Activated T-cell treated with anti-CD3 and anti-CD28 coated beads, Interleukin-2, amount 50 U/mL, for 4 hours (primary cell): ENCODE measurements around the gene ISOC2. TPM values are rescaled to one million over a fixed set of nuclear protein-coding genes. Genes with fewer than 3 reads are reported as not detected.

Source experiments
- ATAC-seq, 2 donors: fragments of 200-7000 bp; cut with Tn5 transposase; one replicate each; pipeline ENCODE4 v1.10.0; 2021
- DNase-seq: peaks from one replicate; pipeline ENCODE4 v3.0.0-alpha.2; 2020
- H3K27me3 Mint-ChIP-seq: one replicate; pipeline ENCODE4 v1.8.0; 2021; ENCODE audit warnings: low read depth, mixed read lengths
- H3K36me3 Mint-ChIP-seq: one replicate; pipeline ENCODE4 v1.8.0; 2022; ENCODE audit warnings: mixed read lengths; ENCODE audit not compliant: insufficient read depth
- H3K4me1 Mint-ChIP-seq: one replicate; pipeline ENCODE4 v1.8.0; 2021; ENCODE audit warnings: low read depth, mixed read lengths
- H3K4me3 Mint-ChIP-seq: one replicate; pipeline ENCODE4 v1.8.0; 2021; ENCODE audit warnings: mild to moderate bottlenecking, moderate library complexity, mixed read lengths
- H3K9me3 Mint-ChIP-seq: one replicate; pipeline ENCODE4 v1.8.0; 2021; ENCODE audit warnings: mixed read lengths
- total RNA-seq, 3 donors: library from RNA; stranded (reverse); gene quantifications; one replicate each; pipeline ENCODE4 v1.2.1, GENCODE V29; 2021

ISOC2 gene
- total RNA-seq, 3 donors from 2014 or later, result 63.2 to 65.1 (median 64.5) TPM

- no peak overlapping the region for H3K4me3 Mint-ChIP-seq
- ATAC-seq (no peak), DNase-seq (no peak)
- peaks cover 7% of the 10 kb centered on the region for H3K27me3 Mint-ChIP-seq
- no peaks in the 10 kb centered on the region for H3K36me3 Mint-ChIP-seq
- no peaks in the 10 kb centered on the region for H3K9me3 Mint-ChIP-seq
- no peaks in the 10 kb centered on the region for H3K4me1 Mint-ChIP-seq
Measured at GRCh38 chr19:55493645-55494171, 32.3 kb upstream of the ISOC2 start.

- H3K9me3 Mint-ChIP-seq, result no peaks in the 10 kb centered on the region
- no peaks in the 10 kb centered on the region for H3K4me1 Mint-ChIP-seq
- peaks cover 7% of the 10 kb centered on the region for H3K27me3 Mint-ChIP-seq
- H3K36me3 Mint-ChIP-seq, result no peaks in the 10 kb centered on the region
- DNase-seq, result no peak
- no peak for ATAC-seq
- no peak overlapping the region for H3K4me3 Mint-ChIP-seq
Measured at GRCh38 chr19:55493052-55493644, 31.7 kb upstream of the ISOC2 start.

GRCh38 chr19:55492362-55492944, 31.0 kb upstream of the ISOC2 start:
- no peak for DNase-seq
- peaks cover 3% of the 10 kb centered on the region for H3K4me1 Mint-ChIP-seq
- H3K4me3 Mint-ChIP-seq, result no peak overlapping the region
- H3K27me3 Mint-ChIP-seq, result peaks cover 7% of the 10 kb centered on the region
- ATAC-seq, result no peak
- no peaks in the 10 kb centered on the region for H3K9me3 Mint-ChIP-seq
- H3K36me3 Mint-ChIP-seq, result no peaks in the 10 kb centered on the region

- Mint-ChIP-seq H3K27me3 (peaks cover 7% of the 10 kb centered on the region), H3K4me3 (no peak overlapping the region), H3K9me3 (no peaks in the 10 kb centered on the region), H3K36me3 (no peaks in the 10 kb centered on the region), H3K4me1 (peaks cover 9% of the 10 kb centered on the region)
- DNase-seq (no peak), ATAC-seq (no peak)
Measured at GRCh38 chr19:55491546-55492360, 30.3 kb upstream of the ISOC2 start.

GRCh38 chr19:55490478-55491432, 29.3 kb upstream of the ISOC2 start:
- DNase-seq (no peak), ATAC-seq (no peak)
- Mint-ChIP-seq H3K27me3 (peaks cover 7% of the 10 kb centered on the region), H3K4me3 (no peak overlapping the region), H3K9me3 (no peaks in the 10 kb centered on the region), H3K4me1 (peaks cover 13% of the 10 kb centered on the region), H3K36me3 (no peaks in the 10 kb centered on the region)

- H3K36me3 Mint-ChIP-seq, result no peaks in the 10 kb centered on the region
- H3K27me3 Mint-ChIP-seq, result peaks cover 7% of the 10 kb centered on the region
- no peak overlapping the region for H3K4me3 Mint-ChIP-seq
- H3K4me1 Mint-ChIP-seq, result peaks cover 13% of the 10 kb centered on the region
- no peak for DNase-seq
- no peak for ATAC-seq
- H3K9me3 Mint-ChIP-seq, result no peaks in the 10 kb centered on the region
Measured at GRCh38 chr19:55489711-55490477, 28.5 kb upstream of the ISOC2 start.

- ATAC-seq (no peak), DNase-seq (no peak)
- H3K9me3 Mint-ChIP-seq, result no peaks in the 10 kb centered on the region
- H3K27me3 Mint-ChIP-seq, result peaks cover 7% of the 10 kb centered on the region
- H3K36me3 Mint-ChIP-seq, result no peaks in the 10 kb centered on the region
- H3K4me1 Mint-ChIP-seq, result peaks cover 15% of the 10 kb centered on the region
- no peak overlapping the region for H3K4me3 Mint-ChIP-seq
Measured at GRCh38 chr19:55488986-55489710, 27.7 kb upstream of the ISOC2 start.

- H3K9me3 Mint-ChIP-seq, result no peaks in the 10 kb centered on the region
- DNase-seq (no peak), ATAC-seq (no peak)
- H3K4me3 Mint-ChIP-seq, result peak within 1 kb of the TSS; percentile 64
- H3K36me3 Mint-ChIP-seq, result no peaks in the 10 kb centered on the region
- H3K4me1 Mint-ChIP-seq, result peaks cover 15% of the 10 kb centered on the region
- peaks cover 5% of the 10 kb centered on the region for H3K27me3 Mint-ChIP-seq
Measured at GRCh38 chr19:55487924-55488687, 26.7 kb upstream of the ISOC2 start, which contains the start of gene SSC5D. Gene SSC5D, plus strand, starts transcription at chr19:55488436. Its CDS starts 154 bp downstream, at chr19:55488590.

GRCh38 chr19:55486971-55487923, 25.8 kb upstream of the ISOC2 start:
- peak; percentile 36 for ATAC-seq
- H3K27me3 Mint-ChIP-seq, result peaks cover 2% of the 10 kb centered on the region
- H3K4me3 Mint-ChIP-seq, result peak overlapping the region; percentile 64
- H3K4me1 Mint-ChIP-seq, result peaks cover 15% of the 10 kb centered on the region
- peak; percentile 54 for DNase-seq
- H3K36me3 Mint-ChIP-seq, result no peaks in the 10 kb centered on the region
- H3K9me3 Mint-ChIP-seq, result no peaks in the 10 kb centered on the region

- Mint-ChIP-seq H3K27me3 (no peaks in the 10 kb centered on the region), H3K4me1 (peaks cover 15% of the 10 kb centered on the region), H3K36me3 (peaks cover 1% of the 10 kb centered on the region), H3K9me3 (no peaks in the 10 kb centered on the region), H3K4me3 (peak overlapping the region; percentile 76)
- ATAC-seq (no peak), DNase-seq (no peak)
Measured at GRCh38 chr19:55486043-55486970, 24.9 kb upstream of the ISOC2 start.
